GM19328 (cell line): ENCODE measurements around the gene PCDHGA7.
"Not testable (repeated sequence)": the region's sequence is repeated elsewhere in the genome, so short reads cannot be mapped to it uniquely, and the experiment has no call there.

Experiments used
- ATAC-seq: cut with Tn5 transposase; IDR thresholded peaks from one replicate; pipeline ENCODE4 v1.9.1; 2021; ENCODE audit warnings: mild to moderate bottlenecking, moderate library complexity; ENCODE audit not compliant: unreplicated experiment

PCDHGA7 gene

GRCh38 chr5:141397756-141398551 lies 15.4 kb downstream of the PCDHGA7 start, which contains the start of gene PCDHGB5:
Gene PCDHGB5, plus strand, starts transcription at chr5:141397947. Its CDS starts 181 bp downstream, at chr5:141398128.
- ATAC-seq = peak; percentile 93

- no peak for ATAC-seq
Observed at GRCh38 chr5:141398608-141399007, 16.1 kb downstream of the PCDHGA7 start.

- ATAC-seq = no peak
Observed at GRCh38 chr5:141399555-141400258, 17.2 kb downstream of the PCDHGA7 start.

GRCh38 chr5:141402553-141403243 lies 20.2 kb downstream of the PCDHGA7 start, which contains the start of gene PCDHGA9:
Gene PCDHGA9, plus strand, starts transcription at chr5:141402778. Its CDS starts 175 bp downstream, at chr5:141402953.
- ATAC-seq = no peak

GRCh38 chr5:141403387-141403786 lies 20.8 kb downstream of the PCDHGA7 start:
- ATAC-seq = no peak

- peak; percentile 76 for ATAC-seq
Observed at GRCh38 chr5:141407790-141408505, 25.4 kb downstream of the PCDHGA7 start, which contains the start of gene PCDHGB6. Gene PCDHGB6, plus strand, starts transcription at chr5:141408021. Its CDS starts 182 bp downstream, at chr5:141408203.

- no peak for ATAC-seq
Observed at GRCh38 chr5:141409598-141410306, 27.2 kb downstream of the PCDHGA7 start.

GRCh38 chr5:141411575-141411974 lies 29.0 kb downstream of the PCDHGA7 start:
- no peak for ATAC-seq

- no peak for ATAC-seq
Observed at GRCh38 chr5:141412854-141413539, 30.5 kb downstream of the PCDHGA7 start, which contains the start of gene PCDHGA10. Gene PCDHGA10, plus strand, starts transcription at chr5:141412987. Its CDS starts 189 bp downstream, at chr5:141413176.

- no peak for ATAC-seq
Observed at GRCh38 chr5:141413540-141414069, 31.1 kb downstream of the PCDHGA7 start.

- not testable (repeated sequence) for ATAC-seq
Observed at GRCh38 chr5:141414548-141415274, 32.2 kb downstream of the PCDHGA7 start.

- ATAC-seq = not testable (repeated sequence)
Observed at GRCh38 chr5:141415275-141415618, 32.7 kb downstream of the PCDHGA7 start.

- peak; percentile 61 for ATAC-seq
Observed at GRCh38 chr5:141417494-141418172, 35.1 kb downstream of the PCDHGA7 start, which contains the start of gene PCDHGB7. Gene PCDHGB7, plus strand, starts transcription at chr5:141417677. Its CDS starts 183 bp downstream, at chr5:141417860.

GRCh38 chr5:141419074-141419880 lies 36.7 kb downstream of the PCDHGA7 start:
- ATAC-seq = no peak

- ATAC-seq = no peak
Observed at GRCh38 chr5:141420855-141421488, 38.4 kb downstream of the PCDHGA7 start, which contains the start of gene PCDHGA11. Gene PCDHGA11, plus strand, starts transcription at chr5:141421051. Its CDS starts 177 bp downstream, at chr5:141421228.

GRCh38 chr5:141421489-141421855 lies 38.9 kb downstream of the PCDHGA7 start:
- no peak for ATAC-seq
